ENCODE data around the gene RBM44.

The RBM44 gene

DNA sequence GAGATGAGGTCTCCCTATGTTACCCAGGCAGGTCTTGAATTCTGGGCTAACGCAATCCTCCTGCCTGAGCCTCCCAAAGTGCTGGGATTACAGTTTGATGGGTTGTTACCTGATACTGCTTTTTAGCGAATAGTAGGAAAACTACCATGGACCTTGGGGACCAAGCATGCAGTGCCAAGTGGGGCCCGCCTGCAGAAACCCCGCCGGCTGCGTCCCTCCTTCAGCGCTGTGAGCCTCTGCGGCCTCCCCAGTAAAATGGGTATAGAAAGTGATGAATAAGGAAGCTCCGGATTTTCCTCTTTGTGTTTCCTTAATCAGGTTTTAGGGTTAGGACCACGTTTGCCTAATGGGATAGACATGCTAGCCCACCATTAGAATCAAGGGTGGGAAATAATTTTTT is 91.2 kb downstream of the RBM44 start:
- no peak for DNase-seq

All from activated CD4-positive, alpha-beta T cell treated with anti-CD3 and anti-CD28 coated beads for 4 hours (primary cell).